Endodermal cell (in vitro differentiated cells): ENCODE results near the gene ANO1. TPM values are rescaled to one million over a fixed set of nuclear protein-coding genes. Genes with fewer than 3 reads are reported as not detected.

Experiments
- DNase-seq: peaks from one replicate; pipeline ENCODE4 v3.0.0-alpha.2; 2017
- H3K27ac ChIP-seq: 2 replicates; pipeline ENCODE4 v1.5.1; 2013; ENCODE audit warnings: mild to moderate bottlenecking, low read depth, low read length, moderate library complexity
- H3K27me3 ChIP-seq: 2 replicates; pipeline ENCODE4 v1.6.1; 2013; ENCODE audit warnings: mild to moderate bottlenecking, low read length, moderate library complexity; ENCODE audit not compliant: insufficient read depth, control insufficient read depth, poor library complexity, severe bottlenecking
- H3K36me3 ChIP-seq: 2 replicates; pipeline ENCODE4 v1.7.0; 2013; ENCODE audit warnings: mild to moderate bottlenecking, low read length, moderate library complexity; ENCODE audit not compliant: control insufficient read depth, insufficient read depth
- H3K4me1 ChIP-seq: one replicate; pipeline ENCODE4 v1.7.0; 2013; ENCODE audit warnings: low read length; ENCODE audit not compliant: control insufficient read depth, insufficient read depth
- H3K4me3 ChIP-seq: 2 replicates; pipeline ENCODE4 v1.5.1; 2013; ENCODE audit warnings: mild to moderate bottlenecking, low read length, moderate library complexity
- H3K9ac ChIP-seq: 2 replicates; pipeline ENCODE4 v1.6.1; 2013; ENCODE audit warnings: mild to moderate bottlenecking, low read length, moderate library complexity; ENCODE audit not compliant: poor library complexity, severe bottlenecking; ENCODE audit errors: extremely low read depth
- H3K9me3 ChIP-seq: 2 replicates; pipeline ENCODE4 v1.6.1; 2013; ENCODE audit warnings: mild to moderate bottlenecking, low read length, moderate library complexity; ENCODE audit not compliant: control insufficient read depth
- H3K27ac Mint-ChIP-seq: 2 replicates; pipeline ENCODE4 v1.8.0; 2020; ENCODE audit warnings: mixed read lengths
- H3K27me3 Mint-ChIP-seq: 2 replicates; pipeline ENCODE4 v1.8.0; 2021; ENCODE audit warnings: mild to moderate bottlenecking, mixed read lengths; ENCODE audit not compliant: insufficient read depth
- H3K36me3 Mint-ChIP-seq: 2 replicates; pipeline ENCODE4 v1.8.0; 2020; ENCODE audit warnings: low read depth, mixed read lengths
- H3K4me1 Mint-ChIP-seq: 2 replicates; pipeline ENCODE4 v1.8.0; 2020; ENCODE audit warnings: mixed read lengths
- H3K4me3 Mint-ChIP-seq: 2 replicates; pipeline ENCODE4 v1.8.0; 2020; ENCODE audit warnings: mild to moderate bottlenecking, moderate library complexity, mixed read lengths
- H3K9me3 Mint-ChIP-seq: 2 replicates; pipeline ENCODE4 v1.8.0; 2020; ENCODE audit warnings: mild to moderate bottlenecking, mixed read lengths
- CTCF ChIP-seq: fragments of 200-600 bp; sonication (generic); conservative IDR thresholded peaks from 2 replicates; pipeline ENCODE4 v1.5.0; 2021; ENCODE audit warnings: antibody characterized with exemption, mild to moderate bottlenecking
- WGBS, 2 experiments: methylation state at CpG; one replicate each; pipeline versions ENCODE4 v1.1.5 to v1.1.7; 2013; ENCODE audit warnings: missing lambda C conversion rate in 2 of 2, mixed read lengths in 1 of 2; ENCODE audit not compliant: insufficient coverage in 1 of 2, insufficient read length in 1 of 2; 5-methylcytosine and 5-hydroxymethylcytosine counted together
- total RNA-seq, 2 donors: library from RNA; stranded (reverse); fragmentation: NEBNext Ultra II Directional in 1 of 2; extraction: Animal tissue kit (Norgen Biotek cat#: 25700) in 1 of 2; gene quantifications; 2 replicates in 1 of 2; 3 replicates in 1 of 2; pipeline ENCODE4 v1.2.1, GENCODE V29; 2021

ANO1 gene
- total RNA-seq, 2 donors from 2014 or later: 3.0 to 7.7 TPM

- 95% methylated on average over 15 to 22 of the region's 22 CpGs for WGBS, 2 experiments
- no peaks in the 10 kb centered on the region for H3K9me3 Mint-ChIP-seq
- no peak for DNase-seq
- no peaks in the 10 kb centered on the region for H3K9me3 ChIP-seq
- H3K27me3 ChIP-seq: no peaks in the 10 kb centered on the region
- peaks cover 48% of the 10 kb centered on the region for H3K4me1 Mint-ChIP-seq
- H3K27ac ChIP-seq: no peak overlapping the region
- H3K27ac Mint-ChIP-seq: peak overlapping the region; percentile 95
- peak overlapping the region; percentile 90 for H3K4me3 Mint-ChIP-seq
- no peaks in the 10 kb centered on the region for H3K27me3 Mint-ChIP-seq
- H3K36me3 ChIP-seq: peaks cover 28% of the 10 kb centered on the region
- H3K4me3 ChIP-seq: no peak overlapping the region
- peaks cover 30% of the 10 kb centered on the region for H3K4me1 ChIP-seq
- TF ChIP-seq CTCF: peak; percentile 15
- H3K36me3 Mint-ChIP-seq: peaks cover 35% of the 10 kb centered on the region
- H3K9ac ChIP-seq: no peak overlapping the region
These were observed 128.3 kb downstream of the ANO1 start for GRCh38 chr11:70206226-70206981.

GRCh38 chr11:70206982-70207376, 128.9 kb downstream of the ANO1 start:
- DNase-seq: no peak
- H3K36me3 Mint-ChIP-seq: peaks cover 35% of the 10 kb centered on the region
- TF ChIP-seq CTCF: no peak
- peaks cover 30% of the 10 kb centered on the region for H3K4me1 ChIP-seq
- H3K9me3 Mint-ChIP-seq: no peaks in the 10 kb centered on the region
- no peaks in the 10 kb centered on the region for H3K9me3 ChIP-seq
- H3K27me3 Mint-ChIP-seq: no peaks in the 10 kb centered on the region
- no peak overlapping the region for H3K27ac Mint-ChIP-seq
- peaks cover 48% of the 10 kb centered on the region for H3K4me1 Mint-ChIP-seq
- WGBS, 2 experiments: 63 to 72% methylated on average over 2 to 6 of the region's 6 CpGs
- H3K27me3 ChIP-seq: no peaks in the 10 kb centered on the region
- H3K36me3 ChIP-seq: peaks cover 28% of the 10 kb centered on the region
- no peak overlapping the region for H3K4me3 Mint-ChIP-seq
- no peak overlapping the region for H3K27ac ChIP-seq
- no peak overlapping the region for H3K9ac ChIP-seq
- H3K4me3 ChIP-seq: no peak overlapping the region

GRCh38 chr11:70207531-70208131, 129.5 kb downstream of the ANO1 start:
- peaks cover 30% of the 10 kb centered on the region for H3K4me1 ChIP-seq
- Mint-ChIP-seq H3K9me3 (no peaks in the 10 kb centered on the region), H3K36me3 (peaks cover 38% of the 10 kb centered on the region), H3K4me1 (peaks cover 51% of the 10 kb centered on the region), H3K4me3 (no peak overlapping the region), H3K27me3 (no peaks in the 10 kb centered on the region), H3K27ac (peak overlapping the region; percentile 82)
- H3K36me3 ChIP-seq: peaks cover 34% of the 10 kb centered on the region
- no peak overlapping the region for H3K9ac ChIP-seq
- H3K9me3 ChIP-seq: no peaks in the 10 kb centered on the region
- no peak overlapping the region for H3K4me3 ChIP-seq
- H3K27me3 ChIP-seq: no peaks in the 10 kb centered on the region
- TF ChIP-seq CTCF: no peak
- 95 to 96% methylated on average over 10 to 15 of the region's 15 CpGs for WGBS, 2 experiments
- DNase-seq: no peak
- no peak overlapping the region for H3K27ac ChIP-seq
